ENCODE results near the gene FJX1. TPM values are rescaled to one million over a fixed set of nuclear protein-coding genes. Genes with fewer than 3 reads are reported as not detected.

FJX1 gene
- total and polyA plus RNA-seq, 9 donors, result 5.5 to 40.2 (median 8.1) TPM

GRCh38 chr11:35631891-35632290 is 13.6 kb downstream of the FJX1 start:
- Histone ChIP-seq H3K9me3 (no peaks in the 10 kb centered on the region), H3K27me3 (no peaks in the 10 kb centered on the region), H3K36me3 (no peaks in the 10 kb centered on the region), H3K4me1 (ENCODE audit: insufficient read depth) (no peaks in the 10 kb centered on the region), H3K27ac (no peak overlapping the region), H3K4me3 (no peak overlapping the region)
- 59 to 70% (median 63%) methylated on average over 3 of the region's 3 CpGs for WGBS, 3 donors
- intact Hi-C loops (cut with DNase I), result no loop called here
- no peak for TF ChIP-seq CTCF (IDR thresholded peaks at IDR 0.05)
- no peak for TF ChIP-seq EP300 (IDR thresholded peaks at IDR 0.05)
- no peak for TF ChIP-seq POLR2A (IDR thresholded peaks at IDR 0.05)
- DNase-seq, result no peak

- no peak for DNase-seq
- intact Hi-C loops (cut with DNase I), result no loop called here
- H3K9me3 ChIP-seq, result no peaks in the 10 kb centered on the region
- no peak for TF ChIP-seq CTCF (IDR thresholded peaks at IDR 0.05)
- no peak for TF ChIP-seq EP300 (IDR thresholded peaks at IDR 0.05)
- no peak for TF ChIP-seq POLR2A (IDR thresholded peaks at IDR 0.05)
- H3K36me3 ChIP-seq, result no peaks in the 10 kb centered on the region
- WGBS, 3 donors, result 56 to 71% (median 63%) methylated on average over 1 of the region's 1 CpG
- no peaks in the 10 kb centered on the region for H3K4me1 ChIP-seq (ENCODE audit: insufficient read depth)
- H3K27me3 ChIP-seq, result no peaks in the 10 kb centered on the region
- no peak overlapping the region for H3K4me3 ChIP-seq
- H3K27ac ChIP-seq, result no peak overlapping the region
These were observed 14.0 kb downstream of the FJX1 start for GRCh38 chr11:35632301-35632700.

GRCh38 chr11:35633827-35634423 is 15.7 kb downstream of the FJX1 start:
- H3K4me3 ChIP-seq, result no peak overlapping the region

GRCh38 chr11:35635933-35636332 is 17.7 kb downstream of the FJX1 start:
- Histone ChIP-seq H3K4me1 (ENCODE audit: insufficient read depth) (no peaks in the 10 kb centered on the region), H3K9me3 (no peaks in the 10 kb centered on the region), H3K27ac (no peak overlapping the region), H3K36me3 (no peaks in the 10 kb centered on the region), H3K27me3 (no peaks in the 10 kb centered on the region), H3K4me3 (no peak overlapping the region)
- no peak for DNase-seq
- TF ChIP-seq CTCF (IDR thresholded peaks at IDR 0.05), result no peak
- WGBS, 3 donors, result 84 to 95% (median 85%) methylated on average over 6 of the region's 6 CpGs
- intact Hi-C loops (cut with DNase I), result no loop called here

More at GRCh38 chr11:35633827-35634423, 15.7 kb downstream of the FJX1 start:
- H3K27me3 ChIP-seq, result no peaks in the 10 kb centered on the region
- no peaks in the 10 kb centered on the region for H3K4me1 ChIP-seq (ENCODE audit: insufficient read depth)
- 84 to 98% (median 93%) methylated on average over 4 of the region's 4 CpGs for WGBS, 3 donors
- intact Hi-C loops (cut with DNase I), result no loop called here
- DNase-seq, result no peak
- no peak overlapping the region for H3K27ac ChIP-seq
- H3K9me3 ChIP-seq, result no peaks in the 10 kb centered on the region
- no peak for TF ChIP-seq POLR2A (IDR thresholded peaks at IDR 0.05)
- no peak for TF ChIP-seq CTCF (IDR thresholded peaks at IDR 0.05)
- no peaks in the 10 kb centered on the region for H3K36me3 ChIP-seq

Measured in ovary (tissue), 9 donors.